AG20443 (cell line): ENCODE data around the gene CWH43.
"Not testable (repeated sequence)": the region's sequence is repeated elsewhere in the genome, so short reads cannot be mapped to it uniquely, and the experiment has no call there.

Experiments used
- DNase-seq: peaks from one replicate; pipeline ENCODE4 v3.0.0; 2012; ENCODE audit warnings: low spot score, mixed read lengths

Gene CWH43

GRCh38 chr4:48985976-48986653, at the start of gene CWH43:
CWH43 (plus strand) TSS chr4:48986275; CDS start chr4:48986430, 155 bp downstream.
- peak; percentile 21 for DNase-seq

GRCh38 chr4:48937033-48937432, 49.0 kb upstream of the CWH43 start:
- DNase-seq, result no peak

- DNase-seq, result no peak
These were observed 47.2 kb upstream of the CWH43 start for GRCh38 chr4:48938831-48939230.

- DNase-seq, result peak; percentile 49
These were observed 46.3 kb upstream of the CWH43 start for GRCh38 chr4:48939785-48940184.

GRCh38 chr4:48943387-48943786, 42.7 kb upstream of the CWH43 start:
- no peak for DNase-seq

- peak; percentile 44 for DNase-seq
These were observed 41.8 kb upstream of the CWH43 start for GRCh38 chr4:48944252-48944651.

GRCh38 chr4:48944756-48945241, 41.3 kb upstream of the CWH43 start:
- DNase-seq, result no peak

- DNase-seq, result no peak
These were observed 40.1 kb upstream of the CWH43 start for GRCh38 chr4:48945981-48946380.

- DNase-seq, result no peak
These were observed 38.3 kb upstream of the CWH43 start for GRCh38 chr4:48947731-48948130.

GRCh38 chr4:48949086-48949485, 37.0 kb upstream of the CWH43 start:
- no peak for DNase-seq

- DNase-seq, result peak; percentile 66
These were observed 36.4 kb upstream of the CWH43 start for GRCh38 chr4:48949518-48950219.

- no peak for DNase-seq
These were observed 31.8 kb upstream of the CWH43 start for GRCh38 chr4:48954314-48954713.

- DNase-seq, result not testable (repeated sequence)
These were observed 28.7 kb upstream of the CWH43 start for GRCh38 chr4:48957366-48957765.

- DNase-seq, result no peak
These were observed 27.5 kb upstream of the CWH43 start for GRCh38 chr4:48958582-48958981.

GRCh38 chr4:48960988-48961635, 25.0 kb upstream of the CWH43 start:
- DNase-seq, result no peak

- DNase-seq, result no peak
These were observed 23.4 kb upstream of the CWH43 start for GRCh38 chr4:48962636-48963035.

- peak; percentile 79 for DNase-seq
These were observed 22.9 kb upstream of the CWH43 start for GRCh38 chr4:48963042-48963679.

- no peak for DNase-seq
These were observed 19.0 kb upstream of the CWH43 start for GRCh38 chr4:48967101-48967500.

GRCh38 chr4:48967631-48968030, 18.4 kb upstream of the CWH43 start:
- no peak for DNase-seq

- peak; percentile 25 for DNase-seq
These were observed 17.3 kb upstream of the CWH43 start for GRCh38 chr4:48968814-48969213.

- peak; percentile 60 for DNase-seq
These were observed 15.6 kb upstream of the CWH43 start for GRCh38 chr4:48970471-48970921.

- DNase-seq, result no peak
These were observed 11.0 kb upstream of the CWH43 start for GRCh38 chr4:48974979-48975640.
